Rectal smooth muscle tissue (tissue), 1 donor: Measurements from ENCODE around the gene RXRA.

Experiments used
- H3K27ac ChIP-seq: one replicate; pipeline ENCODE4 v1.7.0; 2013; ENCODE audit warnings: low read depth, low read length, inconsistent platforms
- H3K27me3 ChIP-seq: one replicate; pipeline ENCODE4 v1.7.0; 2013; ENCODE audit warnings: low read length; ENCODE audit not compliant: control insufficient read depth, insufficient read depth
- H3K36me3 ChIP-seq: one replicate; pipeline ENCODE4 v1.7.0; 2013; ENCODE audit warnings: low read length; ENCODE audit not compliant: control insufficient read depth, insufficient read depth
- H3K4me1 ChIP-seq: one replicate; pipeline ENCODE4 v1.7.0; 2013; ENCODE audit warnings: low read length; ENCODE audit not compliant: control insufficient read depth, insufficient read depth
- H3K4me3 ChIP-seq: one replicate; pipeline ENCODE4 v1.7.0; 2013; ENCODE audit warnings: low read length
- H3K9ac ChIP-seq: one replicate; pipeline ENCODE4 v1.7.0; 2013; ENCODE audit warnings: low read length

The RXRA gene

GRCh38 chr9:134482226-134482625, 156.0 kb downstream of the RXRA start:
- H3K27me3 ChIP-seq, result no peaks in the 10 kb centered on the region
- H3K4me3 ChIP-seq, result no peak overlapping the region
- H3K9ac ChIP-seq, result no peak overlapping the region
- H3K27ac ChIP-seq, result no peak overlapping the region
- H3K4me1 ChIP-seq, result peaks cover 6% of the 10 kb centered on the region
- no peaks in the 10 kb centered on the region for H3K36me3 ChIP-seq

- H3K36me3 ChIP-seq, result no peaks in the 10 kb centered on the region
- H3K27me3 ChIP-seq, result no peaks in the 10 kb centered on the region
- H3K9ac ChIP-seq, result no peak overlapping the region
- no peaks in the 10 kb centered on the region for H3K4me1 ChIP-seq
- H3K27ac ChIP-seq, result no peak overlapping the region
- no peak overlapping the region for H3K4me3 ChIP-seq
Measured at GRCh38 chr9:134483361-134484184, 157.3 kb downstream of the RXRA start.

GRCh38 chr9:134484479-134484878, 158.2 kb downstream of the RXRA start:
- Histone ChIP-seq H3K4me1 (no peaks in the 10 kb centered on the region), H3K4me3 (no peak overlapping the region), H3K27ac (no peak overlapping the region), H3K36me3 (no peaks in the 10 kb centered on the region), H3K27me3 (no peaks in the 10 kb centered on the region), H3K9ac (no peak overlapping the region)

- H3K4me3 ChIP-seq, result no peak overlapping the region
- no peak overlapping the region for H3K27ac ChIP-seq
- no peak overlapping the region for H3K9ac ChIP-seq
- no peaks in the 10 kb centered on the region for H3K4me1 ChIP-seq
- H3K36me3 ChIP-seq, result no peaks in the 10 kb centered on the region
- H3K27me3 ChIP-seq, result no peaks in the 10 kb centered on the region
Measured at GRCh38 chr9:134485653-134486052, 159.4 kb downstream of the RXRA start.

GRCh38 chr9:134486143-134486591, 159.9 kb downstream of the RXRA start:
- Histone ChIP-seq H3K27me3 (no peaks in the 10 kb centered on the region), H3K9ac (no peak overlapping the region), H3K36me3 (no peaks in the 10 kb centered on the region), H3K4me1 (no peaks in the 10 kb centered on the region), H3K27ac (no peak overlapping the region), H3K4me3 (no peak overlapping the region)

GRCh38 chr9:134486596-134486995, 160.3 kb downstream of the RXRA start:
- Histone ChIP-seq H3K4me3 (no peak overlapping the region), H3K9ac (no peak overlapping the region), H3K4me1 (no peaks in the 10 kb centered on the region), H3K36me3 (no peaks in the 10 kb centered on the region), H3K27ac (no peak overlapping the region), H3K27me3 (no peaks in the 10 kb centered on the region)
